VCaP (cell line): ENCODE data around the gene SLC38A10.

Experiments
- H3K27ac ChIP-seq: fragments of 450-650 bp; 2 replicates; pipeline ENCODE4 v1.5.1; 2017
- TF ChIP-seq, protein P1 (sequence below): fragments of 450-650 bp; conservative IDR thresholded peaks from 2 replicates; pipeline ENCODE4 v1.5.1; 2017; ENCODE audit warnings: mild to moderate bottlenecking, moderate library complexity

The SLC38A10 gene

DNA sequence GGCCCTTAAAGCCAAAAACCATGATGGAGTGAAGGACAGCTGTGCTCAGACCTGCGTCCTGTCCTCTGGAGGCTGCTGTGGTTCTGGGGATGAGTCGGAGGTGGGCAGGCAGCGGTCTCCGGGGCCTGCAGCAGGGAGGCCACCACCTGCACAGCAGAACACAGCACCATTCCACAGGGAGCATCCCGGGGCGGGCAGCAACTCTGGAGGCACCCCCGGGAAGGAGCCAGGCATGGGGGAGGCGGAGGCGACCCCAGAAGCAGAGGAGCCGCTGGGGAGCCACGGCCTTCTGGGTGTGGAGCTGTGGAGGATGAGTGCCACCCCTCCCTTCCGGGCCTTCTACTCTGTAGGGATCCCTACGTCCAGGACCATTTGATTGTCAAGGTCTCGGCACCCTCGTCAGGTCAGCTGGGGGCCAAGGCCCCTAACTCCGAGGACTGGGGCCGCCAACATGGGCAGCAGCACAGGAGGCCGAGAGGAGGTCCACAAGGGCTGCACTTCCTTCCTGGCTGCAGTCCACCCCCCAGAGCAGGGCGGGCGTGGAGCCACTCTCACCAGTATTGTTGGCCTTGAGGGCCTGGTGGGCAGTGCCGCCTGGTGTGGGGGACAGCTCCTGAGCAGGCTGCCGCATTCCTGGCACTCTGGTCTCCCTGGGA is 96.2 kb downstream of the SLC38A10 start:
- peak overlapping the region; percentile 70; the same call in 1 of the 2 replicates for H3K27ac ChIP-seq
- TF ChIP-seq, protein P1, sequence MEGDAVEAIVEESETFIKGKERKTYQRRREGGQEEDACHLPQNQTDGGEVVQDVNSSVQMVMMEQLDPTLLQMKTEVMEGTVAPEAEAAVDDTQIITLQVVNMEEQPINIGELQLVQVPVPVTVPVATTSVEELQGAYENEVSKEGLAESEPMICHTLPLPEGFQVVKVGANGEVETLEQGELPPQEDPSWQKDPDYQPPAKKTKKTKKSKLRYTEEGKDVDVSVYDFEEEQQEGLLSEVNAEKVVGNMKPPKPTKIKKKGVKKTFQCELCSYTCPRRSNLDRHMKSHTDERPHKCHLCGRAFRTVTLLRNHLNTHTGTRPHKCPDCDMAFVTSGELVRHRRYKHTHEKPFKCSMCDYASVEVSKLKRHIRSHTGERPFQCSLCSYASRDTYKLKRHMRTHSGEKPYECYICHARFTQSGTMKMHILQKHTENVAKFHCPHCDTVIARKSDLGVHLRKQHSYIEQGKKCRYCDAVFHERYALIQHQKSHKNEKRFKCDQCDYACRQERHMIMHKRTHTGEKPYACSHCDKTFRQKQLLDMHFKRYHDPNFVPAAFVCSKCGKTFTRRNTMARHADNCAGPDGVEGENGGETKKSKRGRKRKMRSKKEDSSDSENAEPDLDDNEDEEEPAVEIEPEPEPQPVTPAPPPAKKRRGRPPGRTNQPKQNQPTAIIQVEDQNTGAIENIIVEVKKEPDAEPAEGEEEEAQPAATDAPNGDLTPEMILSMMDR: no peak

DNA sequence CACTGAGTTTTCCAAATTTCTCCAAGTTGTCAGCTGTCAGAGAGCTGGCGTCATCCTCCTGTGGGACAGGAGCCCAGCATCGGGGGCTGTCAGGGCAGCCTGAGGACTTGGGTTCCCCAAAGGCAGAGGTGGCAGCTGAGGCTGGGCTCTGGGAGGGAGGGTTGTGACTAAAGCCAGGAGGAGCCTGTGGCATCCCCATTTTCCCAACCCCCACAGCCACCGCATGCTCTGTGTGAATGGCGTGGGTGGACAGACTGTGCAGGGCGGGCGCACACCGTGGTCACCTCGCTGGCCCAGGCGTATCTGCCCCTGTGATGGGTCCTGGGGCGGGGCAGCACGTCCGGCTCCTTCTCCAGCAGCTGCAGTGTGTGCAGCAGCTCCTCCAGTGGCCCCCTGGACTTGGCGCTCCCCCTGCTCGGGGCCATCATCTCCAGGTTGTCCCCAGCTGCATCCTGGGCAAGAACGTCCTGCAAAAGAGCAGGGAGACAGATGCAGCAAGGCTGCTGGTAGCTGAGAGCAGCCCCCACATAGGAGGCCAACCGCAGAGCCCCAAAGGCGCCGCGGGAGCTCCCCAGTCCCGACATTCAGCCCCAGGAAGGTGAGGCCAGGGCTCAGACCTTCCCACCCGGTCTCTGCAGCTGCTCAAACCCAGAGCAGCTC is 97.1 kb downstream of the SLC38A10 start:
- TF ChIP-seq, protein P1: no peak
- H3K27ac ChIP-seq: peak overlapping the region; percentile 70

DNA sequence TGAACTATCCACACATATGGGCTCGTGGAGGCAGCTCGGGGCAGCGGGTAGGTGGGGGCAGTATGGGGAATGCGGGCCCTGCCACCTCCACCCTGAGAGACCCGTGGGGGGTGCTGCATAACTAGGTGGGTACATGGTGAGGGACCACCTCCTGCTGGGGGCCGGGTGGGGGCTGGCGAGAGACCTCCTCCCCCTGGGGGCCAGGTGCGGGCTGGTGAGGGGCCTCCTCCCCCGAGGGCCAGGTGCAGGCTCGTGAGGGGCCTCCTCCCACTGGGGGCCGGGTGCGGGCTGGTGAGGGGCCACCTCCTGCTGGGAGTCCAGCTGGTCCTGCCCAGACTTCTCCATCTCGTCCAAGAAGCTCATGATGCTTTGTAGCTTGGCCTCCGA is 97.7 kb downstream of the SLC38A10 start:
- TF ChIP-seq, protein P1: no peak
- peak overlapping the region; percentile 70 for H3K27ac ChIP-seq

DNA sequence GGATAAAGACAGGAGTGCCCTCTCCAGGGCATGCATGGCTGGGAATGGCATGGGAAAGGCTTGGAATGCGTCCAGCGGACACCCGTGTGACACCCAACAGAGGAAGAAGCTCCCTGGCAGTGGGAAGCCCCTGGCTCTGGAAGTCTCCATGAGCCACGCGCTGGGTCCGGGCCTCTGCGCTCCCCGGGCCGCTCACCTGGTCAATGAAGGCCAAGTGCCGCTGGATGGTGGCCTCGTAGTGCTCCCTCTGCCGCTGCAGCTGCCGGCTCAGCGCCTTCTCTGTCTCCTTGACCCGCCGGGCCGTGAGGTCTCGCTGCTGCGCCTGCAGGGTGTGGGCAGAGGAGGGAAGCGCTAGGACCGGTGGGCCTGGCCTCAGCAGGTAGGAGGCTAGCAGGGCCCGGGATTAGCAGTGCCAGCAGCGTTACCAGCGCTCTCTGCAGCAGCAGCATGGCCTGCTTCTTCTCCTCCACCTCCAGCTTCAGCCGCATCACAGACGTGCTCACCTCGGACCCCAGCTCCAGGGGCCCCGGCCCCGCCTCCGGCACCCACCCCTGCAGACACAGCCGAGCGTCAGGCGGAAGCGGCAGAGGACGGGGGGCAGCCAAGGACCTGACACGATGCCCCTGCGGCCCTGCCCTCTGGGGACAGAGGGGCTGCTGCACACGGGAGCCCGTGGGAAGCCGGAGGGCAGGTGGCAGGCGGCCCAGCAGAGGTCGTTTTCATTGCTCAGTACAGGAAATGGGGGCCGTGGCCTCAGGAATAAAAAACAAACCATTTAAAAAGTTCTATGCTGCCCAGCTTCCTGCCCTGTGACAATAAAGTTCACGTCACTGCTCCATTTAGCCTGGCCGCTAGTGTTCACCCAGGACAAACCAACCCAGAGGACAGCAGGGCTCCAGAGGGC is 98.3 kb downstream of the SLC38A10 start:
- TF ChIP-seq, protein P1: no peak
- peak overlapping the region; percentile 70 for H3K27ac ChIP-seq

DNA sequence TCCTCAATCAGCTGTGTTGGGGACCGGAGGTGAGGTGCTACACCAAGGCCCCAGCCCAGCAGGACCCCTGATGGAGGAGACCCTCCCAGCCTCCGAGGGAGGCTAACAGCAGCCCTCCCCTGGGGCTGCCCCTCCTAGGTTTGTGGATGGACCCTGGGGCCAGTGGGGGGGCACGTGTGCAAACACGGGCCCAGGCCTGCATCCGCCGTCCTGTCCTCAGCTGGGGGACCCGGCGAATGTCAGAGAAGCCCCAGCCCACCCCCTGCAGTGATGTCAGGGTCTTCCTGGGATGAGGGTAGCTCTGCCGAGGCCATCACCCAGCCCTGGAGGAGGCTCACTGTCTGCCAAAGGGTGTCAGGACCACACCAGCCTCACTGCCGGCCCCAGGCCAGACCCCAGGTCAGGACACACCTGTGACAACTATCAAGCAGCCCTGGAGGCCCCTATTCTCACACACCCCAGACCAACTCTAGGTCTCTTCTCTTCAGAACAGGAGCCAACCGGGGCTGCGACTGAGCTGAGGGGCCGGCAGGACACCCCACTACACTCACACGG is 99.1 kb downstream of the SLC38A10 start:
- TF ChIP-seq, protein P1: no peak
- peak overlapping the region; percentile 70 for H3K27ac ChIP-seq
